Loucy (cell line): Measurements from ENCODE around the gene GSAP.

Experiments used
- H2AFZ ChIP-seq: fragments of 200-600 bp; sonication (generic); 2 replicates; pipeline ENCODE4 v1.6.0; 2016; ENCODE audit warnings: antibody characterized with exemption, mild to moderate bottlenecking, low read length, moderate library complexity
- H3F3A ChIP-seq: fragments of 200-600 bp; 2 replicates; pipeline ENCODE4 v1.6.0; 2016; ENCODE audit warnings: antibody characterized with exemption, low read depth, mild to moderate bottlenecking
- H3K27me3 ChIP-seq: fragments of 200-600 bp; sonication (generic); 2 replicates; pipeline ENCODE4 v1.6.1; 2014; ENCODE audit warnings: low read length, mild to moderate bottlenecking; ENCODE audit not compliant: insufficient read depth, poor library complexity, severe bottlenecking
- H3K36me3 ChIP-seq: fragments of 200-600 bp; sonication (generic); 2 replicates; pipeline ENCODE4 v1.6.1; 2016; ENCODE audit warnings: low read length; ENCODE audit not compliant: insufficient read depth
- H3K4me1 ChIP-seq: fragments of 200-600 bp; sonication (generic); 2 replicates; pipeline ENCODE4 v1.5.1; 2014; ENCODE audit warnings: low read length, mild to moderate bottlenecking; ENCODE audit not compliant: insufficient read depth, poor library complexity, severe bottlenecking
- H3K4me2 ChIP-seq: fragments of 200-600 bp; sonication (generic); 2 replicates; pipeline ENCODE4 v1.6.0; 2014; ENCODE audit warnings: antibody characterized with exemption, low read length, low read depth, mild to moderate bottlenecking; ENCODE audit not compliant: poor library complexity, severe bottlenecking
- H3K4me3 ChIP-seq: fragments of 200-600 bp; sonication (generic); 2 replicates; pipeline ENCODE4 v1.5.1; 2014; ENCODE audit warnings: low read length, mild to moderate bottlenecking, mixed read lengths; ENCODE audit not compliant: poor library complexity, severe bottlenecking
- H3K79me2 ChIP-seq: fragments of 200-600 bp; sonication (generic); 2 replicates; pipeline ENCODE4 v1.6.1; 2014; ENCODE audit warnings: low read length; ENCODE audit not compliant: insufficient read depth
- H3K9ac ChIP-seq: fragments of 200-600 bp; sonication (generic); 2 replicates; pipeline ENCODE4 v1.6.0; 2014; ENCODE audit warnings: mild to moderate bottlenecking, low read depth, low read length, moderate library complexity; ENCODE audit not compliant: poor library complexity, severe bottlenecking
- H3K9me2 ChIP-seq: fragments of 200-600 bp; sonication (generic); replicated peaks from 2 replicates; pipeline ENCODE4 v1.6.1; 2016; ENCODE audit warnings: low read depth, low read length, mixed read lengths
- H3K9me3 ChIP-seq: fragments of 200-600 bp; sonication (generic); 2 replicates; pipeline ENCODE4 v1.6.1; 2014; ENCODE audit warnings: mild to moderate bottlenecking, antibody characterized with exemption, low read length, low read depth; ENCODE audit not compliant: insufficient read depth
- H4K20me1 ChIP-seq: fragments of 200-600 bp; sonication (generic); 2 replicates; pipeline ENCODE4 v1.6.0; 2014; ENCODE audit warnings: antibody characterized with exemption, low read length, mild to moderate bottlenecking; ENCODE audit not compliant: insufficient read depth, poor library complexity, severe bottlenecking
- EZH2phosphoT487 ChIP-seq: fragments of 200-600 bp; IDR thresholded peaks from 2 replicates; pipeline ENCODE4 v1.6.1; 2018; ENCODE audit warnings: antibody characterized with exemption, mild to moderate bottlenecking, moderate library complexity, borderline replicate concordance
- TF ChIP-seq, protein P1 (sequence below): fragments of 200-600 bp; sonication (generic); conservative IDR thresholded peaks from 2 replicates; pipeline ENCODE4 v1.5.1; 2014; ENCODE audit warnings: mild to moderate bottlenecking, antibody characterized with exemption, low read length

GSAP gene

DNA sequence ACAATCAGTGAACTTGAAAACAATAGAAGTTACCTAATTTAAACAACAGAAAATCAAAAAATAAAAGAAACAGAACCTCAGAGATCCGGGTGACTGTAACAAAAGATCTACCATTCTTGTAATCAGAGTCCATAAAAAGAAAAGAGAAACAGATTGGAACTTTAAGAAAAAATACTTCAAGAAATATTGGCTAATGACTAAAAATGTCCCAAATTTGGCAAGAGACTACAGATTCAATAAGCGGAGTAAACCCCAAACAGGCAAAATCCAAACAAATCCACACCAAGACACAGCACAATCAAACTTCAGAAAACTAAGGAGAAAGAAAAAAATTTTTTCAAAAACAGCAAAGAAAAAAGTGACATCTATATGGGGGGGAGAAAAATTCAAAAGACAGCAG, 15.1 kb downstream of the GSAP start:
- TF ChIP-seq, protein P1, sequence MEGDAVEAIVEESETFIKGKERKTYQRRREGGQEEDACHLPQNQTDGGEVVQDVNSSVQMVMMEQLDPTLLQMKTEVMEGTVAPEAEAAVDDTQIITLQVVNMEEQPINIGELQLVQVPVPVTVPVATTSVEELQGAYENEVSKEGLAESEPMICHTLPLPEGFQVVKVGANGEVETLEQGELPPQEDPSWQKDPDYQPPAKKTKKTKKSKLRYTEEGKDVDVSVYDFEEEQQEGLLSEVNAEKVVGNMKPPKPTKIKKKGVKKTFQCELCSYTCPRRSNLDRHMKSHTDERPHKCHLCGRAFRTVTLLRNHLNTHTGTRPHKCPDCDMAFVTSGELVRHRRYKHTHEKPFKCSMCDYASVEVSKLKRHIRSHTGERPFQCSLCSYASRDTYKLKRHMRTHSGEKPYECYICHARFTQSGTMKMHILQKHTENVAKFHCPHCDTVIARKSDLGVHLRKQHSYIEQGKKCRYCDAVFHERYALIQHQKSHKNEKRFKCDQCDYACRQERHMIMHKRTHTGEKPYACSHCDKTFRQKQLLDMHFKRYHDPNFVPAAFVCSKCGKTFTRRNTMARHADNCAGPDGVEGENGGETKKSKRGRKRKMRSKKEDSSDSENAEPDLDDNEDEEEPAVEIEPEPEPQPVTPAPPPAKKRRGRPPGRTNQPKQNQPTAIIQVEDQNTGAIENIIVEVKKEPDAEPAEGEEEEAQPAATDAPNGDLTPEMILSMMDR, result no peak
- TF ChIP-seq EZH2phosphoT487, result no peak
- no peak overlapping the region for H2AFZ ChIP-seq

DNA sequence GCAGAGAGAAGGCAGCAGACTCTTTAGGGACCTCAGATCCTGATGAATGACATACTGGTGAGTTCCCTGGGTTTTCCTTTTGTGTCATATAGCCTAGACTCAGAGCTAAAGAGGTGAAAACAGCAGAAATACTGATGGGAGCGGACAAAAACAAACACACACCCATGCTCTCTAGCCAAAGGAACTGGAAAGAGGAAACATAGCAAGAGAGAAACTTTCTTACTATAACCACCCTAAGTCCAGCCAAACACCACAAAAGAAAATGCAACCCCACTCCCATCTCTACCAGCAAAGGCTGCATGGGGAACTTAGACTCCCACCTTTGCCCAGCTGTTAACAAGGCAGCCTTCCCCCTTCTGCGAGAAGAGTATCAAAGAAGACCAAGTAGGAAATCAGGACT, 16.3 kb downstream of the GSAP start:
- Histone ChIP-seq H3K79me2 (no peaks in the 10 kb centered on the region), H2AFZ (no peak overlapping the region), H3K27me3 (no peaks in the 10 kb centered on the region), H3K9me2 (no peaks in the 10 kb centered on the region), H3K4me2 (no peak overlapping the region), H3K9ac (no peak overlapping the region), H4K20me1 (no peaks in the 10 kb centered on the region), H3F3A (no peaks in the 10 kb centered on the region), H3K4me3 (no peak overlapping the region), H3K36me3 (no peaks in the 10 kb centered on the region), H3K9me3 (no peaks in the 10 kb centered on the region), H3K4me1 (no peaks in the 10 kb centered on the region)
- TF ChIP-seq EZH2phosphoT487, result no peak
- TF ChIP-seq, protein P1, result no peak

More for the DNA sequence above, 15.1 kb downstream of the GSAP start:
- no peaks in the 10 kb centered on the region for H4K20me1 ChIP-seq
- H3K9me3 ChIP-seq, result no peaks in the 10 kb centered on the region
- no peaks in the 10 kb centered on the region for H3K4me1 ChIP-seq
- H3K79me2 ChIP-seq, result no peaks in the 10 kb centered on the region
- H3K36me3 ChIP-seq, result no peaks in the 10 kb centered on the region
- H3K4me3 ChIP-seq, result no peak overlapping the region
- no peak overlapping the region for H3K9ac ChIP-seq
- no peak overlapping the region for H3K4me2 ChIP-seq
- no peaks in the 10 kb centered on the region for H3F3A ChIP-seq
- H3K27me3 ChIP-seq, result no peaks in the 10 kb centered on the region
- H3K9me2 ChIP-seq, result no peaks in the 10 kb centered on the region

DNA sequence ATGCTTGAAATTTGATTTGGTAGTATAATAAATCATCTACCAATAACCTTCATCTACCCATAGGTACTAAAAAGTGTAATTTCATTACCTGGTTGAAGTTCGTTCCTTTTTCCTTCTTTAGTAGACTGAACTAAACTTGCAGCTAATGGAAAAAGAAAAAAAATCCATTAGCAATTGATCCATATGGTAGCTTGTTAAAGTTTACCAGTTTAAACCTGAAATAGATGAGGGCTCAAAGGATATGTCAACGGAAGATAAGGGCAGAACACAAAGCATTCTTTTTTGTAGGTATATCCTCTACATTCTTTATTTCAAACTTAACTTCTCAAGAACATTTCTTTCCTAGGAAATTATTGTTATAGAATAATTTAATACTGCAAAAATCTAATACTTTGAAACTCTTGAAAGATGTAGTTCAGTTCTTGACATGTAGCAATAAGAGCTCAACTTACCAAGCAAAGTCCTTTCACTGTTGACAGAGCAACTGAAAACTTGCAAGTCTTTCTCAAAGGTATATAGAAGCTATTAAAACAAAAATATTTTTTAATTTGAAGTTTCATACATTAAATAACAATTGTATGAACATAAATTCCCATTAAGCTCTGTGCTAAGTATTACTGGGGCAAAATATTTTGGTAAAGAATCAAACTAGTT, 19.1 kb downstream of the GSAP start:
- H3F3A ChIP-seq, result no peaks in the 10 kb centered on the region
- no peaks in the 10 kb centered on the region for H3K4me1 ChIP-seq
- no peak overlapping the region for H3K4me3 ChIP-seq
- H2AFZ ChIP-seq, result no peak overlapping the region
- H3K9me3 ChIP-seq, result no peaks in the 10 kb centered on the region
- no peaks in the 10 kb centered on the region for H3K27me3 ChIP-seq
- H3K9me2 ChIP-seq, result no peaks in the 10 kb centered on the region
- H3K9ac ChIP-seq, result no peak overlapping the region
- H3K4me2 ChIP-seq, result no peak overlapping the region
- no peaks in the 10 kb centered on the region for H3K36me3 ChIP-seq
- no peaks in the 10 kb centered on the region for H3K79me2 ChIP-seq
- no peaks in the 10 kb centered on the region for H4K20me1 ChIP-seq
- TF ChIP-seq EZH2phosphoT487, result no peak
- TF ChIP-seq, protein P1, result no peak
